ENCODE data around the gene MEF2C. TPM values are rescaled to one million over a fixed set of nuclear protein-coding genes. Genes with fewer than 3 reads are reported as not detected.

MEF2C gene
- total RNA-seq, 1 experiment from 2014 or later, result 171 TPM

GRCh38 chr5:88829054-88829453 lies 53.9 kb downstream of the MEF2C start:
- H3K4me1 ChIP-seq (ENCODE audit: low read length), result peaks cover 100% of the 10 kb centered on the region
- H3K79me2 ChIP-seq (ENCODE audit: low read length), result peaks cover 71% of the 10 kb centered on the region
- peak overlapping the region; percentile 99 for H3K27ac ChIP-seq (ENCODE audit: low read length)
- H3K4me3 ChIP-seq (ENCODE audit: low read length), result peak overlapping the region; percentile 58
- H3K9ac ChIP-seq (ENCODE audit: low read length), result peak overlapping the region; percentile 71
- peak; percentile 79 for DNase-seq
- H3K9me3 ChIP-seq (ENCODE audit: low read length), result no peaks in the 10 kb centered on the region
- H2AFZ ChIP-seq (ENCODE audit: low read length), result no peak overlapping the region
- H3K27me3 ChIP-seq (ENCODE audit: low read length), result no peaks in the 10 kb centered on the region
- H3K36me3 ChIP-seq (ENCODE audit: insufficient read depth, low read length), result no peaks in the 10 kb centered on the region
- H3K9me2 ChIP-seq (replicated peaks; ENCODE audit: insufficient read depth, low read length), result no peaks in the 10 kb centered on the region
- peak overlapping the region; percentile 77 for H3K4me2 ChIP-seq (ENCODE audit: low read depth, low read length, poor library complexity, severe bottlenecking)
- H4K20me1 ChIP-seq (ENCODE audit: insufficient read depth, low read depth, low read length), result no peaks in the 10 kb centered on the region

GRCh38 chr5:88827997-88828396 lies 55.0 kb downstream of the MEF2C start:
- H3K27ac ChIP-seq (ENCODE audit: low read length), result peak overlapping the region; percentile 99
- no peaks in the 10 kb centered on the region for H3K27me3 ChIP-seq (ENCODE audit: low read length)
- H4K20me1 ChIP-seq (ENCODE audit: insufficient read depth, low read depth, low read length), result no peaks in the 10 kb centered on the region
- DNase-seq, result peak; percentile 62
- H3K4me2 ChIP-seq (ENCODE audit: low read depth, low read length, poor library complexity, severe bottlenecking), result peak overlapping the region; percentile 77
- peaks cover 4% of the 10 kb centered on the region; the same call in 1 of the 2 replicates for H3K36me3 ChIP-seq (ENCODE audit: insufficient read depth, low read length)
- H3K9ac ChIP-seq (ENCODE audit: low read length), result peak overlapping the region; percentile 71
- H3K79me2 ChIP-seq (ENCODE audit: low read length), result peaks cover 71% of the 10 kb centered on the region
- no peak overlapping the region for H2AFZ ChIP-seq (ENCODE audit: low read length)
- no peaks in the 10 kb centered on the region for H3K9me2 ChIP-seq (replicated peaks; ENCODE audit: insufficient read depth, low read length)
- peaks cover 100% of the 10 kb centered on the region for H3K4me1 ChIP-seq (ENCODE audit: low read length)
- no peaks in the 10 kb centered on the region for H3K9me3 ChIP-seq (ENCODE audit: low read length)
- peak overlapping the region; percentile 58 for H3K4me3 ChIP-seq (ENCODE audit: low read length)

GRCh38 chr5:88826646-88827585 lies 56.1 kb downstream of the MEF2C start:
- peak; percentile 90 for DNase-seq
- Histone ChIP-seq H2AFZ (ENCODE audit: low read length) (no peak overlapping the region), H3K4me2 (ENCODE audit: low read depth, low read length, poor library complexity, severe bottlenecking) (peak overlapping the region; percentile 77), H3K27ac (ENCODE audit: low read length) (peak overlapping the region; percentile 99), H3K4me1 (ENCODE audit: low read length) (peaks cover 100% of the 10 kb centered on the region), H3K36me3 (ENCODE audit: insufficient read depth, low read length) (peaks cover 13% of the 10 kb centered on the region; the same call in 1 of the 2 replicates), H3K27me3 (ENCODE audit: low read length) (no peaks in the 10 kb centered on the region), H3K9ac (ENCODE audit: low read length) (peak overlapping the region; percentile 71), H4K20me1 (ENCODE audit: insufficient read depth, low read depth, low read length) (no peaks in the 10 kb centered on the region), H3K9me3 (ENCODE audit: low read length) (no peaks in the 10 kb centered on the region), H3K4me3 (ENCODE audit: low read length) (peak overlapping the region; percentile 58), H3K79me2 (ENCODE audit: low read length) (peaks cover 71% of the 10 kb centered on the region), H3K9me2 (replicated peaks; ENCODE audit: insufficient read depth, low read length) (no peaks in the 10 kb centered on the region)

- Histone ChIP-seq H3K27me3 (ENCODE audit: low read length) (no peaks in the 10 kb centered on the region), H4K20me1 (ENCODE audit: insufficient read depth, low read depth, low read length) (no peaks in the 10 kb centered on the region), H3K9ac (ENCODE audit: low read length) (peak overlapping the region; percentile 71), H3K4me2 (ENCODE audit: low read depth, low read length, poor library complexity, severe bottlenecking) (peak overlapping the region; percentile 77), H3K4me3 (ENCODE audit: low read length) (peak overlapping the region; percentile 58), H3K79me2 (ENCODE audit: low read length) (peaks cover 71% of the 10 kb centered on the region), H2AFZ (ENCODE audit: low read length) (peak overlapping the region; percentile 17; the same call in 1 of the 2 replicates), H3K27ac (ENCODE audit: low read length) (peak overlapping the region; percentile 99), H3K4me1 (ENCODE audit: low read length) (peaks cover 100% of the 10 kb centered on the region), H3K9me2 (replicated peaks; ENCODE audit: insufficient read depth, low read length) (no peaks in the 10 kb centered on the region), H3K36me3 (ENCODE audit: insufficient read depth, low read length) (peaks cover 13% of the 10 kb centered on the region; the same call in 1 of the 2 replicates), H3K9me3 (ENCODE audit: low read length) (no peaks in the 10 kb centered on the region)
- DNase-seq, result peak; percentile 78
Observed at GRCh38 chr5:88825584-88826315, 57.2 kb downstream of the MEF2C start.

- no peak for DNase-seq
- peak overlapping the region; percentile 58 for H3K4me3 ChIP-seq (ENCODE audit: low read length)
- peak overlapping the region; percentile 71 for H3K9ac ChIP-seq (ENCODE audit: low read length)
- H4K20me1 ChIP-seq (ENCODE audit: insufficient read depth, low read depth, low read length), result no peaks in the 10 kb centered on the region
- H3K27me3 ChIP-seq (ENCODE audit: low read length), result no peaks in the 10 kb centered on the region
- H3K9me3 ChIP-seq (ENCODE audit: low read length), result no peaks in the 10 kb centered on the region
- H3K36me3 ChIP-seq (ENCODE audit: insufficient read depth, low read length), result peaks cover 13% of the 10 kb centered on the region; the same call in 1 of the 2 replicates
- no peak overlapping the region for H2AFZ ChIP-seq (ENCODE audit: low read length)
- H3K9me2 ChIP-seq (replicated peaks; ENCODE audit: insufficient read depth, low read length), result no peaks in the 10 kb centered on the region
- peaks cover 100% of the 10 kb centered on the region for H3K4me1 ChIP-seq (ENCODE audit: low read length)
- peak overlapping the region; percentile 99 for H3K27ac ChIP-seq (ENCODE audit: low read length)
- H3K4me2 ChIP-seq (ENCODE audit: low read depth, low read length, poor library complexity, severe bottlenecking), result peak overlapping the region; percentile 77
- peaks cover 71% of the 10 kb centered on the region for H3K79me2 ChIP-seq (ENCODE audit: low read length)
Observed at GRCh38 chr5:88824892-88825583, 57.9 kb downstream of the MEF2C start.

GRCh38 chr5:88824141-88824540 lies 58.8 kb downstream of the MEF2C start:
- peak; percentile 78 for DNase-seq
- H2AFZ ChIP-seq (ENCODE audit: low read length), result no peak overlapping the region
- peak overlapping the region; percentile 58 for H3K4me3 ChIP-seq (ENCODE audit: low read length)
- peaks cover 100% of the 10 kb centered on the region for H3K4me1 ChIP-seq (ENCODE audit: low read length)
- H3K9ac ChIP-seq (ENCODE audit: low read length), result peak overlapping the region; percentile 71
- peaks cover 13% of the 10 kb centered on the region; the same call in 1 of the 2 replicates for H3K36me3 ChIP-seq (ENCODE audit: insufficient read depth, low read length)
- no peaks in the 10 kb centered on the region for H3K9me3 ChIP-seq (ENCODE audit: low read length)
- H4K20me1 ChIP-seq (ENCODE audit: insufficient read depth, low read depth, low read length), result no peaks in the 10 kb centered on the region
- H3K27ac ChIP-seq (ENCODE audit: low read length), result peak overlapping the region; percentile 99
- no peaks in the 10 kb centered on the region for H3K9me2 ChIP-seq (replicated peaks; ENCODE audit: insufficient read depth, low read length)
- peak overlapping the region; percentile 77 for H3K4me2 ChIP-seq (ENCODE audit: low read depth, low read length, poor library complexity, severe bottlenecking)
- peaks cover 71% of the 10 kb centered on the region for H3K79me2 ChIP-seq (ENCODE audit: low read length)
- H3K27me3 ChIP-seq (ENCODE audit: low read length), result no peaks in the 10 kb centered on the region

- Histone ChIP-seq H4K20me1 (ENCODE audit: insufficient read depth, low read depth, low read length) (no peaks in the 10 kb centered on the region), H3K27me3 (ENCODE audit: low read length) (no peaks in the 10 kb centered on the region), H2AFZ (ENCODE audit: low read length) (no peak overlapping the region), H3K27ac (ENCODE audit: low read length) (peak overlapping the region; percentile 99), H3K9ac (ENCODE audit: low read length) (peak overlapping the region; percentile 47), H3K79me2 (ENCODE audit: low read length) (peaks cover 80% of the 10 kb centered on the region), H3K9me3 (ENCODE audit: low read length) (no peaks in the 10 kb centered on the region), H3K4me1 (ENCODE audit: low read length) (peaks cover 100% of the 10 kb centered on the region), H3K4me3 (ENCODE audit: low read length) (peak overlapping the region; percentile 58), H3K4me2 (ENCODE audit: low read depth, low read length, poor library complexity, severe bottlenecking) (peak overlapping the region; percentile 77), H3K36me3 (ENCODE audit: insufficient read depth, low read length) (peaks cover 13% of the 10 kb centered on the region; the same call in 1 of the 2 replicates), H3K9me2 (replicated peaks; ENCODE audit: insufficient read depth, low read length) (no peaks in the 10 kb centered on the region)
- peak; percentile 53 for DNase-seq
Observed at GRCh38 chr5:88823201-88823600, 59.8 kb downstream of the MEF2C start.
